GM21619 (cell line): Measurements from ENCODE around the gene GLCE.
"Not testable (repeated sequence)": the region's sequence is repeated elsewhere in the genome, so short reads cannot be mapped to it uniquely, and the experiment has no call there.

Experiments
- ATAC-seq: cut with Tn5 transposase; IDR thresholded peaks from one replicate; pipeline ENCODE4 v1.9.1; 2021; ENCODE audit not compliant: unreplicated experiment

Gene GLCE

GRCh38 chr15:69265347-69265955 lies 105.0 kb downstream of the GLCE start:
- no peak for ATAC-seq

- no peak for ATAC-seq
These were observed 110.8 kb downstream of the GLCE start for GRCh38 chr15:69271217-69271616.

DNA sequence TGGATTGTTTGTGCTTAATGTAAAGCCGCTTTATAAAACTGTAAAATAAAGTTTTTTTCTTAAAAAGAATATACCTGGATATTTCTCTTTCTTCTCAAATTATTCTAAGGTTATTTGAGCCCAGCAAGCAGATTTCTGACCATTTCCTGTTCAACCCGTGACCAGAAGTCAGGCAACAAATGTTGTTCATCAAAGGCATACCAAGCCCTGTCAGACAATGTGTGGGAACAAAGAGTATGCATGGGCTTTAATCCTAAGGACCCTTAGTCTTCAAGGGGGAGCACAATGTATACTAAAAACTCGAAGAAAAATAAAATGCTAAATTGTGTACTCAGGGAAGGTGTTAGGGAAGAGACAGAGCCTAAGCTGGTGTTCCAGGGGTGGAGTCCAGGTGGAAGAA lies 111.7 kb downstream of the GLCE start:
- ATAC-seq, result no peak

DNA sequence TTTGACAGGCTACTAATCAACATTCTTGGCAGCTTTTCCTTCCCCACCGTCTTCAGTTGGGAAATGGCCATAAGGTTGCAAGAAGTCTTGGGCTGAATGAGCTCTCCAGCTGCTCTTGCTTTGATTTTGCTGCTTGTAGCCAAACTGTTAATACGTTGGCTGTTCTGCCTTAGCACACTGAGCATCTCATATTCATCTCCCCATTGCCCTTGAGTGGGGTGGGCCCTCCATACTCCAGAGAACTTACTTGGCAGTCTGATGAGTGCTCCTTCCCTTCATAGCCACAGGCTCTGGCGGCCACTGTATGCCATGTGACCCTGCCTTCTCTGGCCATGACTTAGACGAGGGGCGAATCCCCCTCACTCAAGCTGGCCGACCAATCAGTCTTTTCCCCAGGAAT lies 112.5 kb downstream of the GLCE start:
- no peak for ATAC-seq

DNA sequence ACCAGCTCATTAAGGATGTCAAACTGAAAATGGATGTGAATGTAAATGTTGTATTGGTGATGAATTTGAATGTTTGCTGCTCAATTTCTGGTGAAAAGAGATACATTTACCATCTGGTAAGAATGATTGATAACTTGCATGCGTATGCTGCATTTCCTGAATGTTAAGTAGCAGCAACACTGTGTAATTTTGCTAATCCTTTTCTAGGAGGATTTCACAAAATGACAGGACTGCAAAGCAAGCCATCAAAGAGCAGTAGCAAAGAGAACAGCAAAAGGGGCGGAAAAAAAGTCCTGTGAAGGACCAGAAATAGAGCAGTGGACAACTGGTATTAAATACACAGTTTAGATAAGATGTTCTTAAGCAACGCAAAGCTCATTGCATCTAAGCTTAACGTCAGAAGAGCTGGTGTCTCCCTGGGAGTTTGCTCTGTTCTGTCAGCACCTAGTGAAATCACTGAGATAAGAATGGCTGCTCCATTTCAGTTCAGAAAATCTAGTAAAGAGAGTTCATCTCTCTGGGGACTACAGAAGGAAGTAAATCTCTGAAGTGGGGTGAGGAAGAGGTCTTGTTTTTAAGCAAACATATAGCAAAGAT lies 114.7 kb downstream of the GLCE start:
- no peak for ATAC-seq

DNA sequence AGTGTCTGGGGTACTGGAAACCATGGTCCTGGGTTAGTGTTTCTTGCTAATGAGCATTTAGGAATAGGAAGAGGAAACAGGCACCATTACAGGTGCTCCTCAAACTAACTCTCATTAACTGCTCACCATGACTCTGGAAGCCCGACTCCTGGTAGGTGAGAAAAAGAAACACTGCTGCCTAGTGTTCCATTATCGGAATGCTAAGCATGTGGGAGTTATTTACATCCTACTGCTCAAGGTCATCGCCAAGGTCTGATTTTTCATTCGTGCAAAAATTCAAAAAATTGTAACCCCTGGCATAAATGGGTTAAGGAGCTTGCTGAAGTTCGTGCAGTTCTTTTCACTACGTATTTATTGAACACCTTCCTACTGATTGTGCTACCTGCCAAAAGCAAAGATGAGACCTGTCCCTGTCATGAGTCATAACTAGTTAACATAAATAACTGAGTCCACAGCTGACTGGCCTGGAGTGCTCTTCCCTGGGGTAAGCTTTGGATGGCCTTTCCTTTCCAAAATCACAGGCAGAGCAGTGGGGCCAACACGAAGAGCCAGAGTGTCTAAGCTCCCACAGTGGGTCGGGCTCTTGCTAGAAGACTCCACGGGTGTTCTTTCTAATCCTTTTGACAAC lies 115.6 kb downstream of the GLCE start:
- no peak for ATAC-seq

- no peak for ATAC-seq
These were observed 116.9 kb downstream of the GLCE start for GRCh38 chr15:69277316-69277715.

- ATAC-seq, result no peak
These were observed 119.2 kb downstream of the GLCE start for GRCh38 chr15:69279636-69280035.

DNA sequence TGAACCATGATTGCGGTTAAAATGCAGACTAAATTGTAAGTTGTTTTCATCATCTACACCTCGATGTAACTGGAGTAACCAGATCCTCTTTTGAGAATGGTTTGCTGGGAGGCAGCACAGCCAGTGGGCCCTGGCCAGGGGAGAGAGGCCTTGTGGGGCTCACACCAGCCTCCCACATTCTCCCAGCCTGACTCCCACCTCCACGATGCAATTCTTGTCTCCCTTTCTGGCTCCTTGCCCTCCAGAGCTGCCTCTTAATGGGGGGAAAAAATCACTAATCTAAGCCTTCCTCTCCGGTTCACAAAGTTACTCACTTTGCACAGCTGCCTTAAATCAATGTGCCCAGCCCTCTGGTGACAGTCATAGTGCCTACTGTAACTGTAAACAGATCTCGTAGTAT lies 120.3 kb downstream of the GLCE start:
- ATAC-seq, result no peak

DNA sequence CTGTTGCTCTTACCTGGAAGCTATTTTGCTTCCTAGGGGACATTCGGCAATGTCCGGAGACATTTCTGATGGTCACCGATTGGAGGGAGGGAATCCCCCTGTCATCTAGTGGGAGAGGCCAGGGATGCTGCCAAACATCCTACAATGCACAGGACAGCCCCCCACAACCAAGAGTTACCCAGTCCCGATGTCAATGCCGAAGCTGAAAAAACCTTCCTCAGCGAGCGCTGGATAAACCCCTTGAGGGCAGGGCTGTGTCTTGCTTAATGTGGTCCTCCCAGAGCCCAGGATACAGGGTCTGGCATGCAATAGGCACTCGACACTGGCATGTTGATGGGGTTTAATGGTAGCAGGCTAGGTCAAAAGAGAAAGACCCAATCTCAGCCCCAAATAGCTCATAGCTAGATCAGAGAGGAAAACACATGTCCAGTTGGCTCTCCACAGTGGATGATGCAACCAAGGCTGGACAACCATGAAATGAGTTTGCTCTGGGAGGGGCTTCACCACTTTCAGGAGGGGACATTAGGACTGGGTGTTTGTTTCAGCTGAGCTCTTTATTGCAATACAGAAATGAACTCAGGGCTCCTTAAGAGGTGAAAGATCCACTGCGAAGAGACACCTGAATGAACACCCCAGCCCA lies 121.8 kb downstream of the GLCE start:
- no peak for ATAC-seq

DNA sequence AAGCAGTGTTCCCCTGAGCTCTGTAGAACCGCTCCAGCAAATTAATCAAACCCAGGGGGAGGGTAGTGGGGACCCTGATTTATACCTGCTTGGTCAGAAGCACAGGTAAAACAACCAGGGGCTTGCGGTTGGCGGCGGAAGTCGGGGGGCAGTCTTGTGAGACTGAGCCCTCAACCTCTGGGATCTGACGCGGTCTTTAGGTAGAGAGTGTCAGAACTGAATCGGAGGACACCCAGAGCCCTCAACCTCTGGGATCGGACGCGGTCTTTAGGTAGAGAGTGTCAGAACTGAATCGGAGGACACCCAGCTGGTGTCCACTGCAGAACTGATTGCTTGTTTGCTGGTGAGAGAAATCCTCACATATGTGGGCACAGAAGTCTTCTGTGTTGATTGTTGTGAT lies 125.4 kb downstream of the GLCE start:
- no peak for ATAC-seq

GRCh38 chr15:69288011-69288410 lies 127.6 kb downstream of the GLCE start:
- no peak for ATAC-seq

GRCh38 chr15:69288531-69289341 lies 128.3 kb downstream of the GLCE start:
- ATAC-seq, result no peak

- ATAC-seq, result no peak
These were observed 129.1 kb downstream of the GLCE start for GRCh38 chr15:69289342-69290146.

DNA sequence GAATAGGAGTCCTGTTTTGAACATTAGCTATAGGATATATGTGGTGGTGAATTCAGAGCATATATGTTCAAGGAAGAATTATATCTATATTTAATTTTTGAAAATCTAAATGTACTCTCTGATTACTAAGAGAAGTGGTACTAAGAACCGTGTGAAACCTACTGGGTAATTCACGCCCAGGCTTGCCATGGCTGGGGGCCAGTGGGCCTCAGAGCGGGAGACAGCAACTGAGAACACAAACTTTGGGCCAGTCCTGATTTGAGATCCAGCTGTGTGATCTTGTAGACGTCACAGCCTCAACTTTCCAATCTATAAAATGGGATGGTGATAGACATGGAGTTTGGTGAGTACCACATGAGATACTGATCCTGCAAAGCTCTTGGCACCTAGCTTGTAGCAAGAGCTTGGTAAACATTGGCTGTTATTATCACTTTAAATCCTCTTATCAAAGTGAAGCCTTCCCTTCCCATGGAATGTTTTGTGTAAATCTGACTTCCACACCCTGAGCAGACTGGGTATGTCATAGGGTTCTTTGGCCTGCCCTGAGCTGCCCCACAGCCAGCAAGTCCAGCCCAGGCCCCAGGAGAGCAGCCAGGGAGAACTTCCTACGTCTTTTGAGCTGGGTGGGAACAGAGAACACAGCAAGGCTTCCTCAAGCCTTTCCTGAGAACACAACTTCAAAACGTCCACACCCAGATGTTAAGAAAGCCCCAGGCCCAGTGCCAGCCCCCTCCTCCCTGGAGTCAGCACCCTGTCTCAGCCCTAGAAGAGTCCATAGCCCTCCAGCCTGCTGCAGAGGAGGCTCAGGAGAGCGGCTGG lies 130.1 kb downstream of the GLCE start:
- ATAC-seq, result no peak

GRCh38 chr15:69291651-69292050 lies 131.2 kb downstream of the GLCE start:
- not testable (repeated sequence) for ATAC-seq

GRCh38 chr15:69292826-69293420 lies 132.5 kb downstream of the GLCE start:
- ATAC-seq, result no peak

DNA sequence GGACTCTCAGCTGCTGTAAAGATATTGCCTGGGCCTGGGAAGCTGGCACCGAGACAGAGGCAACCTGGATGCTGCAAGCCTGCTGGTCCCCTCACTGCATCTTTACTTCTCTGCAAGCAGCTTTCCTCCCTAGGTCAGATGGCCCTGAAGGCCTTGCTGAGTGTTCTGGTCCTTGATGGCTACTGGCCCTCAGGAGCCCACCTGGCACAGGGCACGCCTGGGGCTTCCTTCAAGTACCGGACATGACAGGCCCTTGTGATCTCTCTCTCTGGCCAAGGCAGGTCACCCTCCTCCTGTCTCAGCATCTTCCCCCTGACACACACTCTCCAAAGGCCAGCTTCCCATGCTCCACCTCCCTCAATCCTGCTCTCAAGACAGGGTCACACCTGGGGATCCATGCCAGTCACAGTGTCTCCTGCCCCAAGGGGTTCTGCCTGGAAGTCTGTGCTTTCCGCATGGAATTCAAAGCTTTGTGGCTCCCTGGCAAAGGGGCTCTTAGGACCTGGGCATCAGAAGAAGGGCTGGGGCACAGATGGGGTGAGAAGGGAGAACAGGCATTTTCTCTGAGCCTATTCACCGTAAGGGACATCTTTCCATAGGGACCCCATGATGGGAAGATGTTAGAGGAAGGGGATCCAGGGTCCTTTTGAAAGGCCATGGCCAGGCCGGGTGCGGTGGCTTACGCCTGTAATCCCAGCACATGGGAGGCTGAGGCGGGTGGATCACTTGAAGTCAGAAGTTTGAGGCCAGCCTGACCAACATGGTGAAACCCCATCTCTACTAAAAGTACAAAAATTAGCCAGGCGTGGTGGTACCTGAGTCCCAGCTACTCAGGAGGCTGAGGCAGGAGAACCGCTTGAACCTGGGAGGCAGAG lies 133.5 kb downstream of the GLCE start:
- no peak for ATAC-seq
